Muscle layer of duodenum (tissue), 2 donors: Measurements from ENCODE around the gene PCDHGB5.
"Not testable (repeated sequence)": the region's sequence is repeated elsewhere in the genome, so short reads cannot be mapped to it uniquely, and the experiment has no call there.

Source experiments
- H3K27ac ChIP-seq: one replicate; pipeline ENCODE4 v1.7.0; 2013; ENCODE audit warnings: mild to moderate bottlenecking, low read length
- H3K27me3 ChIP-seq: one replicate; pipeline ENCODE4 v1.7.0; 2013; ENCODE audit warnings: low read depth, mild to moderate bottlenecking, control low read depth, low read length
- H3K36me3 ChIP-seq, 2 donors: one replicate each; pipeline ENCODE4 v1.7.0; 2013; ENCODE audit warnings: low read length in 2 of 2, control low read depth in 1 of 2, mild to moderate bottlenecking in 1 of 2; ENCODE audit not compliant: insufficient read depth in 2 of 2, control insufficient read depth in 1 of 2
- H3K4me1 ChIP-seq, 2 donors: one replicate each; pipeline ENCODE4 v1.7.0; 2013; ENCODE audit warnings: low read length in 2 of 2, mild to moderate bottlenecking in 2 of 2, control low read depth in 1 of 2, moderate library complexity in 1 of 2; ENCODE audit not compliant: insufficient read depth in 2 of 2, control insufficient read depth in 1 of 2
- H3K4me3 ChIP-seq, 2 donors: one replicate each; pipeline ENCODE4 v1.7.0; 2013; ENCODE audit warnings: low read length in 2 of 2, low read depth in 1 of 2, mild to moderate bottlenecking in 1 of 2
- H3K9me3 ChIP-seq, 2 donors: one replicate each; pipeline ENCODE4 v1.7.0; 2013; ENCODE audit warnings: low read length in 2 of 2, control low read depth in 1 of 2, mild to moderate bottlenecking in 1 of 2; ENCODE audit not compliant: control insufficient read depth in 1 of 2
- donor health status: healthy.

PCDHGB5 gene

DNA sequence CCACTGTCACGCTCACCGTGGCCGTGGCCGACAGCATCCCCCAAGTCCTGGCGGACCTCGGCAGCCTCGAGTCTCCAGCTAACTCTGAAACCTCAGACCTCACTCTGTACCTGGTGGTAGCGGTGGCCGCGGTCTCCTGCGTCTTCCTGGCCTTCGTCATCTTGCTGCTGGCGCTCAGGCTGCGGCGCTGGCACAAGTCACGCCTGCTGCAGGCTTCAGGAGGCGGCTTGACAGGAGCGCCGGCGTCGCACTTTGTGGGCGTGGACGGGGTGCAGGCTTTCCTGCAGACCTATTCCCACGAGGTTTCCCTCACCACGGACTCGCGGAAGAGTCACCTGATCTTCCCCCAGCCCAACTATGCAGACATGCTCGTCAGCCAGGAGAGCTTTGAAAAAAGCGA is 35.0 kb downstream of the PCDHGB5 start:
- Histone ChIP-seq H3K9me3 (peaks cover 49 to 68% of the 10 kb centered on the region in 2 donors), H3K4me3 (peak overlapping the region in 1 of 2 donors; percentile 66)
- not testable (repeated sequence) for H3K36me3 ChIP-seq, H3K27me3 ChIP-seq, H3K4me1 ChIP-seq, H3K27ac ChIP-seq

GRCh38 chr5:141434006-141434405 is 36.3 kb downstream of the PCDHGB5 start:
- H3K27me3 ChIP-seq = no peaks in the 10 kb centered on the region
- peaks cover 0 to 7% of the 10 kb centered on the region in 2 donors for H3K36me3 ChIP-seq
- peak overlapping the region in 1 of 2 donors; percentile 48 for H3K4me3 ChIP-seq
- H3K4me1 ChIP-seq = no peaks in the 10 kb centered on the region
- peaks cover 41 to 58% of the 10 kb centered on the region in 2 donors for H3K9me3 ChIP-seq
- H3K27ac ChIP-seq = no peak overlapping the region

DNA sequence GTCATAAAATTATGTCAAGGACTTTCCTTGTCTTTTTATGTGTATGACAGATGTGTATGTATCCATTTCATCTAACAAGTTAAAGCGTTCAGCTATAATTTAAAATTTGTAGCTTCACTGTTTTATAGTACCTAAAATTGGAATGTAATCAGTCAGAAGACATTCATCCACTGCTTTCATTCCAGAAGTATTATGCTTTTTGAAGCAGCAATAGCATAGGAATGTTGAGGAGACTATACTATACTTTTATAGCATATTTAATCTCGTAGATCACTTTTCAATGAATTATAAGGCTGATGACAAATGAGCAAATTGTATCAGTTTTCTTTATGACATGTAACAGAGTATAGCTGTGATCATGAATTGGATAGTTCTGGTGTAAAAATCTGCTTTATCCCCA is 39.5 kb downstream of the PCDHGB5 start:
- Histone ChIP-seq H3K27ac (no peak overlapping the region), H3K4me3 (peak overlapping the region in 1 of 2 donors; percentile 32), H3K36me3 (peaks cover 0 to 7% of the 10 kb centered on the region in 2 donors), H3K9me3 (peaks cover 28 to 64% of the 10 kb centered on the region in 2 donors), H3K4me1 (no peaks in the 10 kb centered on the region), H3K27me3 (no peaks in the 10 kb centered on the region)

- Histone ChIP-seq H3K36me3 (peaks cover 0 to 3% of the 10 kb centered on the region in 2 donors), H3K9me3 (peaks cover 31 to 53% of the 10 kb centered on the region in 2 donors), H3K27ac (no peak overlapping the region), H3K27me3 (no peaks in the 10 kb centered on the region), H3K4me1 (no peaks in the 10 kb centered on the region), H3K4me3 (peak overlapping the region in 1 of 2 donors; percentile 43)
Observed at GRCh38 chr5:141439411-141440141, 41.8 kb downstream of the PCDHGB5 start.

- H3K4me3 ChIP-seq = peak overlapping the region in 1 of 2 donors; percentile 39
- H3K27me3 ChIP-seq = no peaks in the 10 kb centered on the region
- peaks cover 28 to 56% of the 10 kb centered on the region in 2 donors for H3K9me3 ChIP-seq
- H3K4me1 ChIP-seq = no peaks in the 10 kb centered on the region
- H3K36me3 ChIP-seq = peaks cover 0 to 3% of the 10 kb centered on the region in 2 donors
- no peak overlapping the region for H3K27ac ChIP-seq
Observed at GRCh38 chr5:141440341-141440740, 42.6 kb downstream of the PCDHGB5 start.

- H3K4me3 ChIP-seq = peak overlapping the region in 1 of 2 donors; percentile 39
- H3K9me3 ChIP-seq = peaks cover 16 to 53% of the 10 kb centered on the region in 2 donors
- no peaks in the 10 kb centered on the region for H3K4me1 ChIP-seq
- H3K27ac ChIP-seq = no peak overlapping the region
- H3K36me3 ChIP-seq = peaks cover 0 to 3% of the 10 kb centered on the region in 2 donors
- no peaks in the 10 kb centered on the region for H3K27me3 ChIP-seq
Observed at GRCh38 chr5:141441571-141442170, 43.9 kb downstream of the PCDHGB5 start.
